Gastrocnemius medialis (tissue), 4 donors: ENCODE data around the gene MX2.

Experiments
- CTCF ChIP-seq, 5 experiments: fragments of 450-650 bp in 3 of 5; fragments of 200-600 bp in 2 of 5; sonication (generic) in 2 of 5; IDR thresholded peaks in 4 of 5; conservative IDR thresholded peaks in 1 of 5; 1 replicate in 4 of 5; 2 replicates in 1 of 5; pipeline ENCODE4 v1.5.1; 2016 to 2019; ENCODE audit warnings: antibody characterized with exemption in 5 of 5, mild to moderate bottlenecking in 3 of 5, moderate library complexity in 3 of 5
- POLR2A ChIP-seq, 2 donors: fragments of 450-650 bp; IDR thresholded peaks; one replicate each; pipeline ENCODE4 v1.6.1; 2017; ENCODE audit warnings: antibody characterized with exemption in 2 of 2, mild to moderate bottlenecking in 2 of 2, moderate library complexity in 2 of 2

DNA sequence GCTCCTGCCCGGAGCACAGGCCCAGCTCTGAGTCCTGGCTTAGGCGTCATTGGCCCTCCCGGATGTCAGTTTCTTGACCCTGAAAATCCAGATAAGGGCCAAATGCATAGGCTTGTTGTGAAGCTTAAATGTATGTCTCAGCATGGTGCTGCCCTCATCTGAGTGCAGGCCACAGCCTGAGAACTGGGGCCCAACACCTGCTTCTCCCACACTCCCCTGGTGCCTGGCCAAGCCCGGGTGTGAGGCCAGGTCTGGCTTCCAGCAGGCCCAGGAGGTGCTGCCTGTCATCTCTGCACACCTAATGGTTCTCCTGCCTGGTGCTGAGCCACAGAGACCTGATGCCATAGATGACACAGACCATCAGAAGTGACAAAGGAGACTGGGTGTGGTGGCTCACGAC lies 14.0 kb downstream of the MX2 start:
- no peak for TF ChIP-seq CTCF (IDR thresholded peaks at IDR 0.05 in 4 of 5, conservative IDR thresholded peaks at IDR 0.05 in 1 of 5)
- TF ChIP-seq POLR2A (IDR thresholded peaks at IDR 0.05) = no peak
